ENCODE data around the gene AMER3. TPM values are rescaled to one million over a fixed set of nuclear protein-coding genes. Genes with fewer than 3 reads are reported as not detected.
A peak's percentile ranks its signal among the peaks of the same experiment; 100 is the strongest.

The AMER3 gene
- total RNA-seq, 1 experiment from 2014 or later: not detected

DNA sequence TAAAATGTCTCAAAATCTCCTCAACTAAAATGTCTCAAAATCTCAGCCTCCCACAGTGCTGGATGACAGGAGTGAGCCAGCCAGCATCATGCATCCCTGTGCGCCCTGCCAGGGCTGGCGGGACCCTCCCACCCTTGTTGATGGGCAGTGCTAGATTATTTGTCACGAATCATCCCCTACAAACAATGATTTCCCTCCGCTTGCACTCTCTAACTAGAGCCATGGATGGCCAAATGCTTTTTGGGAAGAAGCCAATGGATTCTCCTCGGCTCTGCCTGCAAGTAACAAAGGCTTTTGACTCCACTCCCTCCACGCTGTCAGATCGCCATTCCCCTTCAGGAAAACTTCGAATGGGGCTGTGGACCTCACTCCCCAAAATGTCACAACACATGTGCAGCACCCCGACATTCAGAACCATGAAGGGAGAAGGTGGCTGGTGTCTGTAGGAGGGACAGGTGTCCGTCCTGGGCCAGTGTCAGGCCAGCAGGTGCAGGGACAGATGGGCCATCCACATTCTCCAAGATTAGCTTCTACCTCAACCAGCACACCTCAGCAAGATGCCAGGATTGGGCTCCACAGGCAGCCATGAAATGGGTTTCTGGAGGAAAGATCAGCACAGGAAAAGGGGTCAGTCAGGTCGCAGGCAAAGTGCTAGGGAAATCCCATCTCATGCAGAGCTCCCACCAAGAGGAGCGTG lies 11.5 kb downstream of the AMER3 start:
- H3K27me3 ChIP-seq (ENCODE audit: control insufficient read depth, insufficient read depth, low read length): no peaks in the 10 kb centered on the region; the same call in 1 of the 2 replicates
- TF ChIP-seq, protein P1, sequence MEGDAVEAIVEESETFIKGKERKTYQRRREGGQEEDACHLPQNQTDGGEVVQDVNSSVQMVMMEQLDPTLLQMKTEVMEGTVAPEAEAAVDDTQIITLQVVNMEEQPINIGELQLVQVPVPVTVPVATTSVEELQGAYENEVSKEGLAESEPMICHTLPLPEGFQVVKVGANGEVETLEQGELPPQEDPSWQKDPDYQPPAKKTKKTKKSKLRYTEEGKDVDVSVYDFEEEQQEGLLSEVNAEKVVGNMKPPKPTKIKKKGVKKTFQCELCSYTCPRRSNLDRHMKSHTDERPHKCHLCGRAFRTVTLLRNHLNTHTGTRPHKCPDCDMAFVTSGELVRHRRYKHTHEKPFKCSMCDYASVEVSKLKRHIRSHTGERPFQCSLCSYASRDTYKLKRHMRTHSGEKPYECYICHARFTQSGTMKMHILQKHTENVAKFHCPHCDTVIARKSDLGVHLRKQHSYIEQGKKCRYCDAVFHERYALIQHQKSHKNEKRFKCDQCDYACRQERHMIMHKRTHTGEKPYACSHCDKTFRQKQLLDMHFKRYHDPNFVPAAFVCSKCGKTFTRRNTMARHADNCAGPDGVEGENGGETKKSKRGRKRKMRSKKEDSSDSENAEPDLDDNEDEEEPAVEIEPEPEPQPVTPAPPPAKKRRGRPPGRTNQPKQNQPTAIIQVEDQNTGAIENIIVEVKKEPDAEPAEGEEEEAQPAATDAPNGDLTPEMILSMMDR (IDR thresholded peaks at IDR 0.05): no peak
- TF ChIP-seq, protein P2, sequence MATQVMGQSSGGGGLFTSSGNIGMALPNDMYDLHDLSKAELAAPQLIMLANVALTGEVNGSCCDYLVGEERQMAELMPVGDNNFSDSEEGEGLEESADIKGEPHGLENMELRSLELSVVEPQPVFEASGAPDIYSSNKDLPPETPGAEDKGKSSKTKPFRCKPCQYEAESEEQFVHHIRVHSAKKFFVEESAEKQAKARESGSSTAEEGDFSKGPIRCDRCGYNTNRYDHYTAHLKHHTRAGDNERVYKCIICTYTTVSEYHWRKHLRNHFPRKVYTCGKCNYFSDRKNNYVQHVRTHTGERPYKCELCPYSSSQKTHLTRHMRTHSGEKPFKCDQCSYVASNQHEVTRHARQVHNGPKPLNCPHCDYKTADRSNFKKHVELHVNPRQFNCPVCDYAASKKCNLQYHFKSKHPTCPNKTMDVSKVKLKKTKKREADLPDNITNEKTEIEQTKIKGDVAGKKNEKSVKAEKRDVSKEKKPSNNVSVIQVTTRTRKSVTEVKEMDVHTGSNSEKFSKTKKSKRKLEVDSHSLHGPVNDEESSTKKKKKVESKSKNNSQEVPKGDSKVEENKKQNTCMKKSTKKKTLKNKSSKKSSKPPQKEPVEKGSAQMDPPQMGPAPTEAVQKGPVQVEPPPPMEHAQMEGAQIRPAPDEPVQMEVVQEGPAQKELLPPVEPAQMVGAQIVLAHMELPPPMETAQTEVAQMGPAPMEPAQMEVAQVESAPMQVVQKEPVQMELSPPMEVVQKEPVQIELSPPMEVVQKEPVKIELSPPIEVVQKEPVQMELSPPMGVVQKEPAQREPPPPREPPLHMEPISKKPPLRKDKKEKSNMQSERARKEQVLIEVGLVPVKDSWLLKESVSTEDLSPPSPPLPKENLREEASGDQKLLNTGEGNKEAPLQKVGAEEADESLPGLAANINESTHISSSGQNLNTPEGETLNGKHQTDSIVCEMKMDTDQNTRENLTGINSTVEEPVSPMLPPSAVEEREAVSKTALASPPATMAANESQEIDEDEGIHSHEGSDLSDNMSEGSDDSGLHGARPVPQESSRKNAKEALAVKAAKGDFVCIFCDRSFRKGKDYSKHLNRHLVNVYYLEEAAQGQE (IDR thresholded peaks at IDR 0.05; ENCODE audit: insufficient read depth in 1 of 2, low read depth in 2 of 2, low read length in 1 of 2): no peak
- TF ChIP-seq SIN3A (IDR thresholded peaks at IDR 0.05; ENCODE audit: borderline replicate concordance, insufficient read depth, low read depth, low read length) (no peak), TCF7L2 (IDR thresholded peaks at IDR 0.05; ENCODE audit: low read depth, low read length) (no peak), POLR2AphosphoS5 (IDR thresholded peaks at IDR 0.05; ENCODE audit: low read depth, low read length) (no peak)
- no peaks in the 10 kb centered on the region for H3K9me3 ChIP-seq (ENCODE audit: control insufficient read depth, insufficient read depth, low read depth, low read length)
- intact Hi-C loops (cut with micrococcal nuclease; ENCODE audit: unreplicated experiment): no loop called here
- no peaks in the 10 kb centered on the region for H3K4me1 ChIP-seq (ENCODE audit: control insufficient read depth, insufficient read depth, low read length)
- CTCF ChIA-PET: no interaction called here
- ATAC-seq (no peak), DNase-seq (ENCODE audit: low read depth, low spot score) (no peak)
- POLR2A ChIA-PET: no interaction called here
- no TSS peak for BruUV-seq (replicated peaks)
- no peak overlapping the region for H3K27ac ChIP-seq (ENCODE audit: low read length)
- H3K36me3 ChIP-seq (ENCODE audit: control insufficient read depth, insufficient read depth, low read length): no peaks in the 10 kb centered on the region
- in situ Hi-C loops (cut with HindIII; ENCODE audit: low pct_unique_long_range_greater_than_20kb, low sequenced_read_pairs): no loop called here
- H3K4me3 ChIP-seq (ENCODE audit: low read depth in 2 of 2, low read length in 2 of 2): no peak overlapping the region

DNA sequence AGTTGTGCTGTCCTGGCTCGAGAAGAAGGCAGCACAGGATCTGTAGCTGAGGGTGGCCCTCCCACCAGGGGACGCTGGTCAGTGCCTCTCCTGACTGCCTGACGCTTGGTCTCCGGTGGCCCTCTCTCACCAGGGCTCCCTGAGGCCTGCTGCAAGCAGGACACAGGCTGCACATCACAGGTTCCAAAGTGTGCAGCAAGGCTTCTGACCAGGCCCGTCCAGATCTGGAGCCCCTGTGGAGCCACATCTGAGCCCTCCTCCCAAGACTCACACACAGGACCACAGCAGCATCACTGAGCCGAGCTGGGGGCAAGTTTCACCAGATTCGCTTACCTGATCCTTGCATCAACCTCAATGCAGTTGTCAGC lies 12.1 kb downstream of the AMER3 start:
- ATAC-seq: peak; percentile 44
- CTCF ChIA-PET: no interaction called here
- TF ChIP-seq, protein P1 (IDR thresholded peaks at IDR 0.05): no peak; the same call in 1 of the 2 replicates
- TF ChIP-seq SIN3A (IDR thresholded peaks at IDR 0.05; ENCODE audit: borderline replicate concordance, insufficient read depth, low read depth, low read length) (no peak), TCF7L2 (IDR thresholded peaks at IDR 0.05; ENCODE audit: low read depth, low read length) (no peak), POLR2AphosphoS5 (IDR thresholded peaks at IDR 0.05; ENCODE audit: low read depth, low read length) (no peak)
- TF ChIP-seq, protein P2 (IDR thresholded peaks at IDR 0.05; ENCODE audit: insufficient read depth in 1 of 2, low read depth in 2 of 2, low read length in 1 of 2): no peak
- in situ Hi-C loops (cut with HindIII; ENCODE audit: low pct_unique_long_range_greater_than_20kb, low sequenced_read_pairs): no loop called here
- no peak for DNase-seq (ENCODE audit: low read depth, low spot score)
- no peak overlapping the region for H3K4me3 ChIP-seq (ENCODE audit: low read depth in 2 of 2, low read length in 2 of 2)
- no TSS peak for BruUV-seq (replicated peaks)
- intact Hi-C loops (cut with micrococcal nuclease; ENCODE audit: unreplicated experiment): no loop called here
- POLR2A ChIA-PET: no interaction called here
- H3K27me3 ChIP-seq (ENCODE audit: control insufficient read depth, insufficient read depth, low read length): no peaks in the 10 kb centered on the region; the same call in 1 of the 2 replicates
- H3K4me1 ChIP-seq (ENCODE audit: control insufficient read depth, insufficient read depth, low read length): no peaks in the 10 kb centered on the region
- H3K9me3 ChIP-seq (ENCODE audit: control insufficient read depth, insufficient read depth, low read depth, low read length): no peaks in the 10 kb centered on the region
- no peaks in the 10 kb centered on the region for H3K36me3 ChIP-seq (ENCODE audit: control insufficient read depth, insufficient read depth, low read length)
- H3K27ac ChIP-seq (ENCODE audit: low read length): no peak overlapping the region

Data from Panc1 (cell line).